PC-9 (cell line): ENCODE measurements around the gene PTPN2. TPM values are rescaled to one million over a fixed set of nuclear protein-coding genes. Genes with fewer than 3 reads are reported as not detected.
A peak's percentile ranks its signal among the peaks of the same experiment; 100 is the strongest.

ENCODE experiments used
- BruUV-seq: library from RNA; stranded (reverse); fragments of 400-500 nt; replicated peaks from 2 replicates; lab custom pipeline; 2021; lab: Mats Ljungman, UMichigan
- CTCF ChIA-PET: fragments of 300-600 bp; sonication (Branson Sonifier 250); formaldehyde crosslinking; loops from one replicate; lab custom pipeline; 2022; ENCODE audit warnings: antibody characterized with exemption; lab: Charles Lee
- POLR2A ChIA-PET: fragments of 300-600 bp; sonication (Branson Sonifier 250); formaldehyde crosslinking; loops from one replicate; lab custom pipeline; 2022; ENCODE audit warnings: antibody characterized with exemption; ENCODE audit not compliant: unreplicated experiment; lab: Charles Lee
- DNase-seq, 2 experiments: peaks; one replicate each; pipeline versions ENCODE4 v3.0.0 to v3.0.0-alpha.2; 2015 to 2022; ENCODE audit warnings: mixed read lengths in 1 of 2
- H2AFZ ChIP-seq: fragments of 200-600 bp; sonication (generic); 2 replicates; pipeline ENCODE4 v1.8.1; 2017; ENCODE audit warnings: antibody characterized with exemption
- H3F3A ChIP-seq: fragments of 200-600 bp; sonication (generic); 2 replicates; pipeline ENCODE4 v1.8.1; 2017; ENCODE audit warnings: antibody characterized with exemption, mild to moderate bottlenecking, low read depth; ENCODE audit not compliant: insufficient read depth
- H3K27ac ChIP-seq: fragments of 200-600 bp; sonication (generic); 2 replicates; pipeline ENCODE4 v1.6.1; 2016; ENCODE audit warnings: mixed run types
- H3K27me3 ChIP-seq: fragments of 200-600 bp; sonication (generic); 2 replicates; pipeline ENCODE4 v1.6.1; 2016; ENCODE audit warnings: low read depth, mixed run types; ENCODE audit not compliant: insufficient read depth
- H3K36me3 ChIP-seq: fragments of 200-600 bp; sonication (generic); 2 replicates; pipeline ENCODE4 v1.6.1; 2016; ENCODE audit warnings: low read depth, mixed run types
- H3K4me1 ChIP-seq: fragments of 200-600 bp; sonication (generic); replicated peaks from 2 replicates; pipeline ENCODE4 v1.6.1; 2016; ENCODE audit warnings: mixed run types; ENCODE audit not compliant: insufficient read depth
- H3K4me2 ChIP-seq: fragments of 200-600 bp; sonication (generic); 2 replicates; pipeline ENCODE4 v1.6.1; 2017; ENCODE audit warnings: mixed run types
- H3K4me3 ChIP-seq: fragments of 200-600 bp; sonication (generic); 2 replicates; pipeline ENCODE4 v1.6.1; 2016; ENCODE audit warnings: mixed run types
- H3K79me2 ChIP-seq: fragments of 200-600 bp; sonication (generic); 2 replicates; pipeline ENCODE4 v1.6.1; 2017; ENCODE audit warnings: low read depth, mixed run types
- H3K9me2 ChIP-seq: fragments of 200-600 bp; sonication (generic); 2 replicates; pipeline ENCODE4 v1.8.1; 2017; ENCODE audit warnings: mild to moderate bottlenecking; ENCODE audit not compliant: insufficient read depth
- H3K9me3 ChIP-seq: fragments of 200-600 bp; sonication (generic); 2 replicates; pipeline ENCODE4 v1.8.1; 2016; ENCODE audit warnings: low read depth; ENCODE audit not compliant: insufficient read depth
- H4K20me1 ChIP-seq: fragments of 200-600 bp; sonication (generic); 2 replicates; pipeline ENCODE4 v1.8.1; 2017; ENCODE audit not compliant: insufficient read depth
- CTCF ChIP-seq: fragments of 200-600 bp; sonication (generic); conservative IDR thresholded peaks from 2 replicates; pipeline ENCODE4 v1.6.1; 2017; ENCODE audit warnings: mixed run types, antibody characterized with exemption, mild to moderate bottlenecking, moderate library complexity
- EZH2 ChIP-seq: fragments of 200-600 bp; sonication (generic); IDR thresholded peaks from 2 replicates; pipeline ENCODE4 v1.8.0; 2017; ENCODE audit warnings: antibody characterized with exemption, low read depth
- intact Hi-C: fragments of 100-400 bp; cut with micrococcal nuclease; formaldehyde crosslinking; loops from one replicate; pipeline ENCODE4 v1.10.0; 2022; ENCODE audit not compliant: unreplicated experiment
- total RNA-seq: library from RNA; stranded (reverse); gene quantifications from 2 replicates; pipeline ENCODE4 v1.2.3, GENCODE V29; 2021

Gene PTPN2
- total RNA-seq, 1 experiment from 2014 or later, result 78.1 TPM

GRCh38 chr18:12890964-12891363 lies 6.9 kb upstream of the PTPN2 start:
- Histone ChIP-seq H3K9me3 (no peaks in the 10 kb centered on the region), H3K79me2 (0 out of 2 replicates have a peak, but pooled peaks cover 11% of the 10 kb centered on the region), H4K20me1 (no peaks in the 10 kb centered on the region), H3K9me2 (no peaks in the 10 kb centered on the region), H3K4me3 (no peak overlapping the region), H3K4me1 (peaks cover 39% of the 10 kb centered on the region), H3K4me2 (peak overlapping the region; percentile 68), H3K36me3 (no peaks in the 10 kb centered on the region), H3K27ac (peak overlapping the region; percentile 95), H3K27me3 (no peaks in the 10 kb centered on the region), H3F3A (peaks cover 38% of the 10 kb centered on the region), H2AFZ (no peak overlapping the region)
- DNase-seq, result no peak
- TSS peak; percentile 87 for BruUV-seq
- TF ChIP-seq EZH2 (no peak), CTCF (no peak)
- ChIA-PET CTCF (interaction anchor here (0.6 to 2.3 kb wide), 5 partner anchors 27 to 164 kb away, joined by 4 to 13 read pairs (median 5); no protein-coding TSS in a partner anchor), POLR2A (interaction anchor here (0.6 to 1.0 kb wide), 3 partner anchors 47 to 150 kb away, joined by 3 to 13 read pairs (median 12); no protein-coding TSS in a partner anchor)
- intact Hi-C loops, result loop anchor here (1.0 to 5.0 kb wide), 2 partner anchors 41 to 53 kb away; no protein-coding TSS in a partner anchor

- no peaks in the 10 kb centered on the region for H3K36me3 ChIP-seq
- no peak for DNase-seq
- H3F3A ChIP-seq, result peaks cover 31% of the 10 kb centered on the region
- BruUV-seq, result no TSS peak
- peak; percentile 64 for TF ChIP-seq CTCF
- TF ChIP-seq EZH2, result no peak
- H2AFZ ChIP-seq, result no peak overlapping the region
- H3K27ac ChIP-seq, result no peak overlapping the region
- peaks cover 48% of the 10 kb centered on the region for H3K79me2 ChIP-seq
- H3K4me3 ChIP-seq, result no peak overlapping the region
- no peak overlapping the region; the same call in 1 of the 2 replicates for H3K4me2 ChIP-seq
- H3K4me1 ChIP-seq, result peaks cover 36% of the 10 kb centered on the region
- H3K9me2 ChIP-seq, result no peaks in the 10 kb centered on the region
- ChIA-PET CTCF (interaction anchor here (0.6 kb wide), 1 partner anchor 493 kb away, joined by 10 read pairs; no protein-coding TSS in a partner anchor), POLR2A (no interaction called here)
- peaks cover 2% of the 10 kb centered on the region; the same call in 1 of the 2 replicates for H4K20me1 ChIP-seq
- intact Hi-C loops, result no loop called here
- H3K9me3 ChIP-seq, result no peaks in the 10 kb centered on the region
- no peaks in the 10 kb centered on the region for H3K27me3 ChIP-seq
Observed at GRCh38 chr18:12886498-12887126, 2.6 kb upstream of the PTPN2 start.

- peaks cover 59% of the 10 kb centered on the region for H3K79me2 ChIP-seq
- no peaks in the 10 kb centered on the region for H3K9me2 ChIP-seq
- H3K4me1 ChIP-seq, result peaks cover 36% of the 10 kb centered on the region
- no peak for DNase-seq
- no TSS peak for BruUV-seq
- peaks cover 26% of the 10 kb centered on the region for H3F3A ChIP-seq
- no peaks in the 10 kb centered on the region for H3K9me3 ChIP-seq
- intact Hi-C loops, result no loop called here
- no peak overlapping the region for H2AFZ ChIP-seq
- H3K4me2 ChIP-seq, result peak overlapping the region; percentile 93
- no peak overlapping the region for H3K4me3 ChIP-seq
- ChIA-PET CTCF (interaction anchor here (0.5 to 1.0 kb wide), 2 partner anchors 49 to 145 kb away, joined by 3 to 5 read pairs; no protein-coding TSS in a partner anchor), POLR2A (interaction anchor here (0.6 to 0.7 kb wide), 2 partner anchors 23 to 142 kb away, joined by 3 read pairs; no protein-coding TSS in a partner anchor)
- H3K36me3 ChIP-seq, result 0 out of 2 replicates have a peak, but pooled peaks cover 5% of the 10 kb centered on the region
- no peak overlapping the region for H3K27ac ChIP-seq
- no peaks in the 10 kb centered on the region for H3K27me3 ChIP-seq
- H4K20me1 ChIP-seq, result peaks cover 13% of the 10 kb centered on the region; the same call in 1 of the 2 replicates
- TF ChIP-seq CTCF (no peak), EZH2 (no peak)
Observed at GRCh38 chr18:12885500-12885899, 1.5 kb upstream of the PTPN2 start.
